Fibroblast of the aortic adventitia (primary cell): ENCODE measurements around the gene NMRK1. TPM values are rescaled to one million over a fixed set of nuclear protein-coding genes. Genes with fewer than 3 reads are reported as not detected.

Experiments
- DNase-seq: peaks from one replicate; pipeline ENCODE4 v3.0.0-alpha.2; 2010; ENCODE audit warnings: low read depth
- H3K4me3 ChIP-seq: 2 replicates; pipeline ENCODE4 v1.5.1; 2011; ENCODE audit warnings: low read depth, mild to moderate bottlenecking, control low read depth, low read length, moderate library complexity
- CTCF ChIP-seq: IDR thresholded peaks from 2 replicates; pipeline ENCODE4 v1.5.1; 2011; ENCODE audit warnings: mild to moderate bottlenecking, low read length, control low read depth, inconsistent platforms; ENCODE audit not compliant: insufficient read depth
- total RNA-seq: library from RNA; depleted of rRNA; stranded (reverse); fragments of >200 nt; gene quantifications from 2 replicates; pipeline ENCODE4 v1.2.3, GENCODE V29; 2012; ENCODE audit warnings: low replicate concordance

Gene NMRK1
- total RNA-seq, 1 donor, result 23.9 TPM

DNA sequence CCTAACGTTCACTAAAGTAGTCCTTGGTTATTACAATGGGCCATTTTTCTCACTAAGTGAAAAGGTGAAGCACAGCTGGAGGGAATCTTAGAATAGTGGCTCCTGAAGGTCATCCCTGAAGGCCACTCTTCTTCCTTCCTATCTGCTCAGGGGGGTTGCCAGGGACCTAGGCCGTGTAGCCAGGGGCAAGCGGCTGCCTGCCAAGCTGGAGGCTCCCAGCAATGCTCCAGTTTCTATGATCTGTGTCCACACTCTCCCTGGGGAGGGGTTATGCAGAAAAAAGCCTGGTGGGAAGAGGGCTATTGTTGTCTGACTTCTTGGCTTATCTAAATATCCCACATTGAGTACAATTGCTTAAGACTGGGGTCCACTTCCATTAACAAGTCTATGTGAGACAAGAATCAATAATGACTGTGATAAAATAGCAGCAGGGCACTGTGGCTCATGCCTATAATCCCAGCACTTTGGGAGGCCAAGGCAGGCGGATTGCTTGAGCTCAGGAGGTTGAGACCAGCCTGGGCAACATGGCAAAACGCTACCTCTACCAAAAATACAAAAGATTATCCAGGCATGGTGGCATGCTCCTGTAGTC lies 3.8 kb downstream of the NMRK1 start:
- TF ChIP-seq CTCF, result no peak
- DNase-seq, result no peak
- no peak overlapping the region for H3K4me3 ChIP-seq

- no peak for TF ChIP-seq CTCF
- DNase-seq, result no peak
- H3K4me3 ChIP-seq, result no peak overlapping the region
Measured at GRCh38 chr9:75083188-75083970, 4.6 kb downstream of the NMRK1 start.

GRCh38 chr9:75081632-75082031 lies 6.3 kb downstream of the NMRK1 start:
- H3K4me3 ChIP-seq, result no peak overlapping the region
- no peak for TF ChIP-seq CTCF
- DNase-seq, result no peak

GRCh38 chr9:75072895-75073294 lies 15.1 kb downstream of the NMRK1 start:
- DNase-seq, result no peak
- no peak for TF ChIP-seq CTCF
- H3K4me3 ChIP-seq, result no peak overlapping the region

DNA sequence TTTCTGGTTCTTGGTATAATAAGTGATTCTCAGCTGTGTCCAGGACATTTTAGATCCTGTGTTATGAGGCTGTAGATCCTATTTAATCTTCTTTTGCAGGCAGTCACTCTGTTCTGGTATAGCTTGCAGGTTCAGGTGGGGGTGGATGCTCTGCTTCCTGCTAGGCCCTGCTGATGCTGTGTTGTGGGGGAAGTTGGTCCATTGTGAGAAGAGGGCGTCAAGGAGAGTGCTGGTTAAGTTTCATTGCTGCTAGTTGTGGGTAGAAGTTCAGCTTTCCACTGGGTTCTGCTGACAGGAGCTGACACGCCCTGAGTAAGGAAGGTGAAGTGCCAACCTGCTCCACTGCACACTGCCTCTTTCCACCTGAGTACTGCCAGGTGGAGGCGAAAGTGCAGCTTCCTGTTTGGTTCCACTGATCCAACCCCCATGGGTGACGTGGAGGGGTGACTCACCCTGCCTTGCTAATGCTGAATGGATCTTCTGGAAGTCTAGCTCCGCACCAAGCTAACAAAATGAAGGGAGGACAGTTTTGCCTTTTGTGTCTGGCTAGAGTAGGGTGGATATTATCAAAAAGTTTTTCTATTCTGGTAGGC lies 16.3 kb downstream of the NMRK1 start:
- no peak for DNase-seq
- H3K4me3 ChIP-seq, result no peak overlapping the region
- TF ChIP-seq CTCF, result no peak

GRCh38 chr9:75069171-75069570 lies 18.8 kb downstream of the NMRK1 start:
- DNase-seq, result no peak
- TF ChIP-seq CTCF, result no peak
- H3K4me3 ChIP-seq, result no peak overlapping the region
